K562 (cell line): Measurements from ENCODE around the gene FRA10AC1. TPM values are rescaled to one million over a fixed set of nuclear protein-coding genes. Genes with fewer than 3 reads are reported as not detected.

ENCODE experiments used
- ATAC-seq: fragments of 200-7000 bp; cut with Tn5 transposase; 3 replicates; pipeline ENCODE4 v1.9.1; 2020; ENCODE audit warnings: moderate library complexity
- BruUV-seq: library from RNA; stranded (reverse); fragments of 400-500 nt; replicated peaks from 2 replicates; lab custom pipeline; 2021; lab: Mats Ljungman, UMichigan
- CTCF ChIA-PET: fragments of 300-600 bp; formaldehyde crosslinking; extraction: SDS; loops from one replicate; lab custom pipeline; 2021; ENCODE audit warnings: low intra/inter-chr PET ratio; lab: Yijun Ruan, JAX
- POLR2A ChIA-PET: fragments of 300-600, 350-650 bp; sonication (Branson Sonifier 250); formaldehyde crosslinking; extraction: SDS; loops from one replicate; lab custom pipeline; 2021; ENCODE audit warnings: antibody characterized with exemption, inconsistent platforms; lab: Yijun Ruan, JAX
- DNase-seq, 4 experiments: peaks; one replicate each; pipeline versions ENCODE4 v3.0.0 to v3.0.0-alpha.2; 2011 to 2018; ENCODE audit warnings: low spot score in 3 of 4, mixed read lengths in 3 of 4; ENCODE audit errors: extremely low read depth in 1 of 4
- FAIRE-seq: peaks from 2 replicates; lab custom pipeline; 2011; peaks lifted over from hg19 to GRCh38; lab: Jason Lieb, UNC
- H2AFZ ChIP-seq: 2 replicates; pipeline ENCODE4 v1.6.0; 2011; ENCODE audit warnings: low read depth, low read length, control low read depth, inconsistent platforms
- H3K27ac ChIP-seq: fragments of 200-600 bp; 3 replicates; pipeline ENCODE4 v1.8.0; 2011; ENCODE audit warnings: low read depth, mild to moderate bottlenecking, control low read depth, inconsistent platforms, low read length, moderate library complexity, mixed read lengths; ENCODE audit errors: extremely low read depth
- H3K27me3 ChIP-seq, 2 experiments: fragments of 300-600 bp in 1 of 2; 2 replicates in 1 of 2; 3 replicates in 1 of 2; pipeline versions ENCODE4 v1.6.0 to v1.8.0; 2011; ENCODE audit warnings: inconsistent platforms in 2 of 2, low read length in 2 of 2, mild to moderate bottlenecking in 1 of 2, mixed read lengths in 1 of 2, moderate library complexity in 1 of 2; ENCODE audit not compliant: control insufficient read depth in 2 of 2, insufficient read depth in 2 of 2
- H3K36me3 ChIP-seq: fragments of 300-600 bp; 3 replicates; pipeline ENCODE4 v1.8.0; 2011; ENCODE audit warnings: mild to moderate bottlenecking, low read length, inconsistent platforms; ENCODE audit not compliant: control insufficient read depth, insufficient read depth
- H3K4me1 ChIP-seq, 2 experiments: fragments of 200-600 bp in 1 of 2; replicated peaks in 1 of 2; 2 replicates in 1 of 2; 3 replicates in 1 of 2; pipeline versions ENCODE4 v1.5.1 to v1.8.0; 2011; ENCODE audit warnings: inconsistent platforms in 2 of 2, low read length in 2 of 2, mild to moderate bottlenecking in 1 of 2, mixed read lengths in 1 of 2, moderate library complexity in 1 of 2; ENCODE audit not compliant: control insufficient read depth in 2 of 2, insufficient read depth in 2 of 2
- H3K4me2 ChIP-seq: 2 replicates; pipeline ENCODE4 v1.6.1; 2011; ENCODE audit warnings: low read length, control low read depth, inconsistent platforms, mixed read lengths; ENCODE audit not compliant: insufficient read depth
- H3K4me3 ChIP-seq: fragments of 200-600 bp; sonication (generic), shearing (Covaris generic); 2 replicates; pipeline ENCODE4 v1.5.1; 2016; ENCODE audit warnings: control low read depth, inconsistent platforms
- H3K79me2 ChIP-seq: fragments of 200-600 bp; 3 replicates; pipeline ENCODE4 v1.8.0; 2011; ENCODE audit warnings: low read length, inconsistent platforms; ENCODE audit not compliant: control insufficient read depth, insufficient read depth
- H3K9ac ChIP-seq, 2 experiments: 2 replicates each; pipeline versions ENCODE4 v1.6.0 to v1.6.1; 2011; ENCODE audit warnings: low read depth in 2 of 2, low read length in 2 of 2, control low read depth in 1 of 2, inconsistent platforms in 1 of 2, mild to moderate bottlenecking in 1 of 2, mixed read lengths in 1 of 2; ENCODE audit not compliant: insufficient read depth in 1 of 2
- H3K9me1 ChIP-seq: one replicate; pipeline ENCODE4 v1.6.0; 2011; ENCODE audit warnings: inconsistent platforms, mild to moderate bottlenecking, low read length, moderate library complexity; ENCODE audit not compliant: control insufficient read depth, insufficient read depth
- H3K9me3 ChIP-seq: replicated peaks from 2 replicates; pipeline ENCODE4 v1.5.1; 2011; ENCODE audit warnings: low read depth, low read length, inconsistent platforms; ENCODE audit not compliant: control insufficient read depth, insufficient read depth
- H4K20me1 ChIP-seq: replicated peaks from 2 replicates; pipeline ENCODE4 v1.6.1; 2011; ENCODE audit warnings: low read length, inconsistent platforms, mixed read lengths; ENCODE audit not compliant: control insufficient read depth, insufficient read depth
- EGR1 ChIP-seq: fragments of 450-650 bp; conservative IDR thresholded peaks from 2 replicates; pipeline ENCODE4 v1.6.1; 2017; ENCODE audit warnings: mild to moderate bottlenecking
- EZH2 ChIP-seq: IDR thresholded peaks from 2 replicates; pipeline ENCODE4 v1.6.1; 2012; ENCODE audit warnings: low read depth, mild to moderate bottlenecking, inconsistent platforms, low read length, borderline replicate concordance
- FOXP4 ChIP-seq: sonication (generic); formaldehyde crosslinking; IDR thresholded peaks from 2 replicates; pipeline ENCODE4 v1.8.0; 2022; ENCODE audit warnings: mild to moderate bottlenecking, missing genetic modification reagents, borderline replicate concordance
- HDAC3 ChIP-seq: fragments of 450-650 bp; IDR thresholded peaks from 2 replicates; pipeline ENCODE4 v1.6.1; 2018; ENCODE audit warnings: borderline replicate concordance, mild to moderate bottlenecking, moderate library complexity; ENCODE audit not compliant: partially characterized antibody
- HIVEP1 ChIP-seq: fragments of 250-450 bp; sonication (Bioruptor Pico); IDR thresholded peaks from 2 replicates; pipeline ENCODE4 v1.4.0; 2020; ENCODE audit warnings: mild to moderate bottlenecking
- HNRNPH1 ChIP-seq: fragments of 200-400 bp; formaldehyde crosslinking; optimal IDR thresholded peaks from 2 replicates; pipeline ENCODE3; 2017; ENCODE audit warnings: low read depth, mild to moderate bottlenecking, low read length, moderate library complexity
- KAT7 ChIP-seq: sonication (generic); formaldehyde crosslinking; IDR thresholded peaks from 2 replicates; pipeline ENCODE4 v1.8.0; 2022; ENCODE audit warnings: missing genetic modification reagents, mild to moderate bottlenecking, borderline replicate concordance
- MBD2 ChIP-seq: sonication (generic); IDR thresholded peaks from 2 replicates; pipeline ENCODE4 v1.6.1; 2016; ENCODE audit warnings: low read depth, borderline replicate concordance
- MCM5 ChIP-seq: fragments of 450-650 bp; IDR thresholded peaks from 2 replicates; pipeline ENCODE4 v1.6.1; 2016; ENCODE audit warnings: low read depth
- MEF2D ChIP-seq: conservative IDR thresholded peaks from 2 replicates; pipeline ENCODE4 v1.6.1; 2016; ENCODE audit warnings: low read depth, missing genetic modification characterization, missing compliant biosample characterization
- POLR3A ChIP-seq: IDR thresholded peaks from 2 replicates; pipeline ENCODE4 v1.6.1; 2011; ENCODE audit warnings: borderline replicate concordance, mild to moderate bottlenecking, moderate library complexity; ENCODE audit not compliant: insufficient read length, insufficient read depth; ENCODE audit errors: extremely low read depth
- RBM14 ChIP-seq: fragments of 200-400 bp; formaldehyde crosslinking; IDR thresholded peaks from 2 replicates; pipeline ENCODE4 v1.6.1; 2018; ENCODE audit warnings: low read depth, mild to moderate bottlenecking, low read length, moderate library complexity, borderline replicate concordance; ENCODE audit not compliant: insufficient read depth
- RBM17 ChIP-seq: fragments of 200-400 bp; formaldehyde crosslinking; IDR thresholded peaks from 2 replicates; pipeline ENCODE4 v1.6.1; 2017; ENCODE audit warnings: low read depth, mild to moderate bottlenecking, low read length, borderline replicate concordance
- RCOR1 ChIP-seq, 2 experiments: IDR thresholded peaks; 2 replicates each; pipeline ENCODE4 v1.6.1; 2012; ENCODE audit warnings: low read depth in 2 of 2, low read length in 2 of 2, borderline replicate concordance in 1 of 2, improper control_type of control experiment in 1 of 2
- TCF3 ChIP-seq: sonication (generic); formaldehyde crosslinking; IDR thresholded peaks from 2 replicates; pipeline ENCODE4 v1.4.0; 2020; ENCODE audit warnings: mild to moderate bottlenecking, missing genetic modification reagents
- ZNF134 ChIP-seq: fragments of 250-450 bp; sonication (Bioruptor Pico); conservative IDR thresholded peaks from 2 replicates; pipeline ENCODE4 v1.4.0; 2020
- ZNF311 ChIP-seq: fragments of 250-450 bp; sonication (Bioruptor Pico); IDR thresholded peaks from 2 replicates; pipeline ENCODE4 v1.4.0; 2020; ENCODE audit warnings: mild to moderate bottlenecking, moderate library complexity
- ZNF583 ChIP-seq: fragments of 250-450 bp; sonication (Bioruptor Pico); IDR thresholded peaks from 2 replicates; pipeline ENCODE4 v1.4.0; 2020
- in situ Hi-C: fragments of 300-500 bp; cut with MboI; formaldehyde crosslinking; loops from 4 replicates; pipeline ENCODE4 v1.15.0; 2018; ENCODE audit warnings: inconsistent platforms, mixed read lengths
- intact Hi-C: fragments of 100-400 bp; cut with micrococcal nuclease; formaldehyde crosslinking; loops from 2 replicates; pipeline ENCODE4 v1.14.2; 2022
- polyA plus RNA-seq, 8 experiments: library from polyadenylated mRNA; depleted of rRNA in 4 of 8; stranded (reverse) in 5 of 8; unstranded in 3 of 8; fragments of >200 nt; fragmentation: Nextera tagmentation in 2 of 8; fragmentation: Illumina TruSeq in 1 of 8; extraction: Ambion mirVana in 2 of 8; extraction: Trizol in 1 of 8; gene quantifications; 2 replicates each; pipeline versions ENCODE4 v1.2.1 to v1.2.3, GENCODE V29; 2011 to 2014; ENCODE audit warnings: inconsistent platforms in 1 of 8, missing spikeins in 1 of 8
- total RNA-seq, 7 experiments: library from RNA; depleted of rRNA in 6 of 7; stranded (reverse); fragments of >200 nt in 6 of 7; fragmentation: Illumina TruSeq in 2 of 7; extraction: Trizol in 2 of 7; gene quantifications; 2 replicates each; pipeline versions ENCODE4 v1.2.1 to v1.2.3, GENCODE V29; 2011 to 2021; ENCODE audit warnings: low replicate concordance in 1 of 7
- TF ChIP-seq, protein P1 (sequence below): sonication (generic); formaldehyde crosslinking; IDR thresholded peaks from 2 replicates; pipeline ENCODE4 v1.8.0; 2022; ENCODE audit warnings: missing genetic modification reagents, mild to moderate bottlenecking, borderline replicate concordance
- TF ChIP-seq, protein P2 (sequence below): fragments of 450-650 bp; IDR thresholded peaks from 2 replicates; pipeline ENCODE4 v1.6.1; 2016; ENCODE audit warnings: antibody characterized with exemption

The FRA10AC1 gene
- total and polyA plus RNA-seq, 9 of the 15 experiments (the other 6 are each of a cell fraction or from before 2014, with no cell fraction given) = 4.4 to 11.8 (median 8.0) TPM

GRCh38 chr10:93695740-93696139 is 6.7 kb downstream of the FRA10AC1 start (continued):
- TF ChIP-seq HDAC3 (no peak), EZH2 (no peak), ZNF583 (no peak), TCF3 (CRISPR knock-in tag) (no peak), MCM5 (no peak)

DNA sequence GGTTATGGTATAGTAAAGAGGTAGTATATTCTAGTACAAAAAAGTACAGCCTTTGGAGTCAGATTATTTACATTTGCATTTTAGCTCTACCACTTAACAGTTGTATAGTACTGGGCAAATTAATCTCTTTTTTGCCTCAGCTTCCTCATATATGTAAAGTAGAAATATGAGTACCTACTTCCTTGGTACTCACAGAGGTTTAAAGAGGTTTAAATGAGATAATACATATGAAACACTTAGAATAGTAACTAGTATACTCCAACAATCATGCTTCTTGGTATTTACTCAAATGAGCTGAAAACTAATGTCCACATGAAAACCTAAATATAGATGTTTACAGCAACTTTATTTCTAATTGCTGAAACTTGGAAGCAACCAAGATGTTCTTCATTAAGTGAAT is 14.7 kb downstream of the FRA10AC1 start:
- peaks cover 15% of the 10 kb centered on the region; the same call in 1 of the 3 replicates for H3K36me3 ChIP-seq
- no peaks in the 10 kb centered on the region for H3K27me3 ChIP-seq
- H3K9me1 ChIP-seq = no peaks in the 10 kb centered on the region
- no peak for FAIRE-seq
- intact Hi-C loops (no loop called here), in situ Hi-C loops (no loop called here)
- no peaks in the 10 kb centered on the region for H4K20me1 ChIP-seq
- no peak overlapping the region for H3K4me2 ChIP-seq
- no peak for ATAC-seq
- no peaks in the 10 kb centered on the region for H3K79me2 ChIP-seq
- no peak overlapping the region for H2AFZ ChIP-seq
- BruUV-seq = no TSS peak
- POLR2A ChIA-PET = no interaction called here
- H3K4me1 ChIP-seq = no peaks in the 10 kb centered on the region
- no peaks in the 10 kb centered on the region for H3K9me3 ChIP-seq
- no peak overlapping the region for H3K27ac ChIP-seq
- CTCF ChIA-PET = no interaction called here
- H3K4me3 ChIP-seq = no peak overlapping the region
- DNase-seq = no peak
- H3K9ac ChIP-seq = no peak overlapping the region
- TF ChIP-seq MEF2D (tag) = no peak
- no peak for TF ChIP-seq RBM14
- TF ChIP-seq KAT7 = no peak
- TF ChIP-seq ZNF134 (CRISPR knock-in tag) = no peak
- TF ChIP-seq FOXP4 = no peak
- TF ChIP-seq RCOR1 (IDR thresholded peaks at IDR 0.05; ENCODE audit: borderline replicate concordance in 1 of 2, low read depth in 2 of 2, low read length in 2 of 2) = no peak
- no peak for TF ChIP-seq RBM17
- TF ChIP-seq, protein P1, sequence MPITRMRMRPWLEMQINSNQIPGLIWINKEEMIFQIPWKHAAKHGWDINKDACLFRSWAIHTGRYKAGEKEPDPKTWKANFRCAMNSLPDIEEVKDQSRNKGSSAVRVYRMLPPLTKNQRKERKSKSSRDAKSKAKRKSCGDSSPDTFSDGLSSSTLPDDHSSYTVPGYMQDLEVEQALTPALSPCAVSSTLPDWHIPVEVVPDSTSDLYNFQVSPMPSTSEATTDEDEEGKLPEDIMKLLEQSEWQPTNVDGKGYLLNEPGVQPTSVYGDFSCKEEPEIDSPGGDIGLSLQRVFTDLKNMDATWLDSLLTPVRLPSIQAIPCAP = no peak
- no peak for TF ChIP-seq HIVEP1
- TF ChIP-seq HNRNPH1 = no peak
- no peak for TF ChIP-seq EGR1
- no peak for TF ChIP-seq MBD2
- no peak for TF ChIP-seq POLR3A
- TF ChIP-seq, protein P2, sequence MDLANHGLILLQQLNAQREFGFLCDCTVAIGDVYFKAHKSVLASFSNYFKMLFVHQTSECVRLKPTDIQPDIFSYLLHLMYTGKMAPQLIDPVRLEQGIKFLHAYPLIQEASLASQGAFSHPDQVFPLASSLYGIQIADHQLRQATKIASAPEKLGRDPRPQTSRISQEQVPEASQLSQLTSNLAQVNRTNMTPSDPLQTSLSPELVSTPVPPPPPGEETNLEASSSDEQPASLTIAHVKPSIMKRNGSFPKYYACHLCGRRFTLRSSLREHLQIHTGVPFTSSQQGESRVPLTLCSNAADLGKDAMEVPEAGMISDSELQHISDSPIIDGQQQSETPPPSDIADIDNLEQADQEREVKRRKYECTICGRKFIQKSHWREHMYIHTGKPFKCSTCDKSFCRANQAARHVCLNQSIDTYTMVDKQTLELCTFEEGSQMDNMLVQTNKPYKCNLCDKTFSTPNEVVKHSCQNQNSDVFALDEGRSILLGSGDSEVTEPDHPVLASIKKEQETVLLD = no peak
- no peak for TF ChIP-seq ZNF311 (CRISPR knock-in tag)
